ENCODE measurements around the gene PDE3A.

The PDE3A gene

GRCh38 chr12:20578142-20578541, 209.8 kb downstream of the PDE3A start:
- TF ChIP-seq GATA2 (IDR thresholded peaks at IDR 0.05; ENCODE audit: low read depth, low read length) = no peak
- TF ChIP-seq GATA3 (IDR thresholded peaks at IDR 0.05; ENCODE audit: low read depth, low read length) = no peak

- TF ChIP-seq GATA3 (IDR thresholded peaks at IDR 0.05; ENCODE audit: low read depth, low read length) = no peak
These were observed 216.8 kb downstream of the PDE3A start for GRCh38 chr12:20585055-20585625.

GRCh38 chr12:20585913-20586312, 217.6 kb downstream of the PDE3A start:
- no peak for TF ChIP-seq GATA3 (IDR thresholded peaks at IDR 0.05; ENCODE audit: low read depth, low read length)
- no peak for TF ChIP-seq GATA2 (IDR thresholded peaks at IDR 0.05; ENCODE audit: low read depth, low read length)

GRCh38 chr12:20588042-20588441, 219.7 kb downstream of the PDE3A start:
- TF ChIP-seq GATA2 (IDR thresholded peaks at IDR 0.05; ENCODE audit: low read depth, low read length) = peak; percentile 86
- TF ChIP-seq GATA3 (IDR thresholded peaks at IDR 0.05; ENCODE audit: low read depth, low read length) = peak; percentile 66

GRCh38 chr12:20590570-20590969, 222.2 kb downstream of the PDE3A start:
- no peak for TF ChIP-seq GATA3 (IDR thresholded peaks at IDR 0.05; ENCODE audit: low read depth, low read length)
- TF ChIP-seq GATA2 (IDR thresholded peaks at IDR 0.05; ENCODE audit: low read depth, low read length) = no peak

GRCh38 chr12:20592556-20592955, 224.2 kb downstream of the PDE3A start:
- TF ChIP-seq GATA2 (IDR thresholded peaks at IDR 0.05; ENCODE audit: low read depth, low read length) = no peak
- TF ChIP-seq GATA3 (IDR thresholded peaks at IDR 0.05; ENCODE audit: low read depth, low read length) = no peak

GRCh38 chr12:20593611-20594010, 225.3 kb downstream of the PDE3A start:
- TF ChIP-seq GATA3 (IDR thresholded peaks at IDR 0.05; ENCODE audit: low read depth, low read length) (no peak), GATA2 (IDR thresholded peaks at IDR 0.05; ENCODE audit: low read depth, low read length) (no peak)

GRCh38 chr12:20596061-20596460, 227.7 kb downstream of the PDE3A start:
- no peak for TF ChIP-seq GATA3 (IDR thresholded peaks at IDR 0.05; ENCODE audit: low read depth, low read length)
- no peak for TF ChIP-seq GATA2 (IDR thresholded peaks at IDR 0.05; ENCODE audit: low read depth, low read length)

- TF ChIP-seq GATA3 (IDR thresholded peaks at IDR 0.05; ENCODE audit: low read depth, low read length) (no peak), GATA2 (IDR thresholded peaks at IDR 0.05; ENCODE audit: low read depth, low read length) (no peak)
These were observed 231.4 kb downstream of the PDE3A start for GRCh38 chr12:20599757-20600156.

GRCh38 chr12:20601668-20602280, 233.4 kb downstream of the PDE3A start:
- TF ChIP-seq GATA3 (IDR thresholded peaks at IDR 0.05; ENCODE audit: low read depth, low read length) (peak; percentile 44; the same call in 1 of the 2 replicates), GATA2 (IDR thresholded peaks at IDR 0.05; ENCODE audit: low read depth, low read length) (no peak)

GRCh38 chr12:20602641-20603391, 234.5 kb downstream of the PDE3A start:
- TF ChIP-seq GATA3 (IDR thresholded peaks at IDR 0.05; ENCODE audit: low read depth, low read length) (no peak), GATA2 (IDR thresholded peaks at IDR 0.05; ENCODE audit: low read depth, low read length) (no peak)

- TF ChIP-seq GATA3 (IDR thresholded peaks at IDR 0.05; ENCODE audit: low read depth, low read length) (no peak), GATA2 (IDR thresholded peaks at IDR 0.05; ENCODE audit: low read depth, low read length) (no peak)
These were observed 236.2 kb downstream of the PDE3A start for GRCh38 chr12:20604408-20605067.

GRCh38 chr12:20616093-20616492, 247.8 kb downstream of the PDE3A start:
- TF ChIP-seq GATA3 (IDR thresholded peaks at IDR 0.05; ENCODE audit: low read depth, low read length) (no peak), GATA2 (IDR thresholded peaks at IDR 0.05; ENCODE audit: low read depth, low read length) (no peak)

- TF ChIP-seq GATA2 (IDR thresholded peaks at IDR 0.05; ENCODE audit: low read depth, low read length) = peak; percentile 14; the same call in 1 of the 2 replicates
- TF ChIP-seq GATA3 (IDR thresholded peaks at IDR 0.05; ENCODE audit: low read depth, low read length) = no peak
These were observed 251.9 kb downstream of the PDE3A start for GRCh38 chr12:20620261-20620660.

All from SH-SY5Y (cell line).